IMR-90 (cell line): ENCODE measurements around the gene MYO1D. TPM values are rescaled to one million over a fixed set of nuclear protein-coding genes. Genes with fewer than 3 reads are reported as not detected.
A peak's percentile ranks its signal among the peaks of the same experiment; 100 is the strongest.

Experiments used
- ATAC-seq: fragments of 200-7000 bp; cut with Tn5 transposase; 2 replicates; pipeline ENCODE4 v1.9.1; 2020; ENCODE audit warnings: low read depth, mild to moderate bottlenecking, moderate library complexity
- BruUV-seq: library from RNA; stranded (reverse); fragments of 400-500 nt; replicated peaks from 2 replicates; lab custom pipeline; 2021; lab: Mats Ljungman, UMichigan
- CTCF ChIA-PET: fragments of 300-600 bp; formaldehyde crosslinking; extraction: SDS; loops from one replicate; lab custom pipeline; 2021; ENCODE audit warnings: antibody characterized with exemption; lab: Yijun Ruan, JAX
- POLR2A ChIA-PET: fragments of 300-600 bp; sonication (Branson Sonifier 250); formaldehyde crosslinking; loops from one replicate; lab custom pipeline; 2022; ENCODE audit warnings: antibody characterized with exemption; ENCODE audit not compliant: unreplicated experiment; lab: Charles Lee
- DNase-seq: peaks from one replicate; pipeline ENCODE4 v3.0.0; 2013
- H2AFZ ChIP-seq: replicated peaks from 2 replicates; pipeline ENCODE3; 2013; ENCODE audit warnings: low read length, mild to moderate bottlenecking; ENCODE audit not compliant: poor library complexity
- H2AK5ac ChIP-seq: 2 replicates; pipeline ENCODE4 v1.6.1; 2013; ENCODE audit warnings: low read depth, low read length, inconsistent platforms
- H2AK9ac ChIP-seq: replicated peaks from 2 replicates; pipeline ENCODE3; 2013; ENCODE audit warnings: mild to moderate bottlenecking, low read depth, low read length, moderate library complexity; ENCODE audit not compliant: poor library complexity
- H2BK120ac ChIP-seq: 2 replicates; pipeline ENCODE4 v1.6.1; 2013; ENCODE audit warnings: low read depth, low read length, inconsistent platforms
- H2BK15ac ChIP-seq: 3 replicates; pipeline ENCODE4 v1.6.1; 2013; ENCODE audit warnings: low read depth, low read length, inconsistent platforms
- H2BK20ac ChIP-seq: 2 replicates; pipeline ENCODE4 v1.6.1; 2013; ENCODE audit warnings: low read depth, mild to moderate bottlenecking, inconsistent platforms, low read length, moderate library complexity
- H2BK5ac ChIP-seq: 2 replicates; pipeline ENCODE4 v1.6.1; 2013; ENCODE audit warnings: mild to moderate bottlenecking, low read depth, low read length, inconsistent platforms; ENCODE audit not compliant: poor library complexity, severe bottlenecking
- H3K14ac ChIP-seq: replicated peaks from 2 replicates; pipeline ENCODE4 v1.6.1; 2013; ENCODE audit warnings: low read depth, low read length, inconsistent platforms
- H3K18ac ChIP-seq: 2 replicates; pipeline ENCODE4 v1.6.1; 2013; ENCODE audit warnings: low read depth, low read length, control low read depth
- H3K23ac ChIP-seq: 2 replicates; pipeline ENCODE4 v1.6.1; 2013; ENCODE audit warnings: low read depth, low read length, inconsistent platforms
- H3K27ac ChIP-seq: 2 replicates; pipeline ENCODE4 v1.5.1; 2013; ENCODE audit warnings: mild to moderate bottlenecking, control low read depth, low read length; ENCODE audit not compliant: insufficient read depth
- H3K27me3 ChIP-seq: 2 replicates; pipeline ENCODE4 v1.6.1; 2013; ENCODE audit warnings: low read length; ENCODE audit not compliant: control insufficient read depth, insufficient read depth
- H3K36me3 ChIP-seq: 2 replicates; pipeline ENCODE4 v1.6.1; 2013; ENCODE audit warnings: low read length, mixed read lengths; ENCODE audit not compliant: control insufficient read depth, insufficient read depth
- H3K4ac ChIP-seq: 2 replicates; pipeline ENCODE4 v1.6.1; 2013; ENCODE audit warnings: low read depth, low read length, inconsistent platforms
- H3K4me1 ChIP-seq: 2 replicates; pipeline ENCODE4 v1.6.1; 2013; ENCODE audit warnings: low read length, mixed read lengths; ENCODE audit not compliant: control insufficient read depth, insufficient read depth
- H3K4me2 ChIP-seq: 2 replicates; pipeline ENCODE4 v1.6.1; 2013; ENCODE audit warnings: low read depth, mild to moderate bottlenecking, control low read depth, low read length, moderate library complexity
- H3K4me3 ChIP-seq: 2 replicates; pipeline ENCODE4 v1.5.1; 2013; ENCODE audit warnings: low read depth, mild to moderate bottlenecking, control low read depth, low read length, moderate library complexity; ENCODE audit not compliant: insufficient read depth
- H3K56ac ChIP-seq: 2 replicates; pipeline ENCODE4 v1.6.1; 2013; ENCODE audit warnings: low read length, inconsistent platforms; ENCODE audit not compliant: insufficient read depth; ENCODE audit errors: extremely low read depth
- H3K79me1 ChIP-seq, 2 experiments: 2 replicates each; pipeline ENCODE4 v1.6.1; 2013; ENCODE audit warnings: low read length in 2 of 2, inconsistent platforms in 1 of 2, low read depth in 1 of 2
- H3K9ac ChIP-seq: 2 replicates; pipeline ENCODE4 v1.6.1; 2013; ENCODE audit warnings: low read depth, low read length, control low read depth
- H3K9me1 ChIP-seq: 2 replicates; pipeline ENCODE4 v1.6.1; 2013; ENCODE audit warnings: low read length, inconsistent platforms; ENCODE audit not compliant: insufficient read depth
- H3K9me3 ChIP-seq: 2 replicates; pipeline ENCODE4 v1.6.1; 2013; ENCODE audit warnings: low read length; ENCODE audit not compliant: control insufficient read depth, insufficient read depth
- H4K20me1 ChIP-seq: 2 replicates; pipeline ENCODE4 v1.6.1; 2013; ENCODE audit warnings: low read length, inconsistent platforms; ENCODE audit not compliant: insufficient read depth
- H4K5ac ChIP-seq: 2 replicates; pipeline ENCODE4 v1.6.1; 2013; ENCODE audit warnings: mild to moderate bottlenecking, low read depth, low read length, control low read depth
- H4K8ac ChIP-seq, 2 experiments: 2 replicates each; pipeline ENCODE4 v1.6.1; 2013; ENCODE audit warnings: low read depth in 2 of 2, low read length in 2 of 2, control low read depth in 1 of 2, inconsistent platforms in 1 of 2
- H4K91ac ChIP-seq: 2 replicates; pipeline ENCODE4 v1.6.1; 2013; ENCODE audit warnings: low read depth, low read length, inconsistent platforms; ENCODE audit not compliant: insufficient read depth
- BHLHE40 ChIP-seq: fragments of 150-350 bp; IDR thresholded peaks from 2 replicates; pipeline ENCODE4 v1.6.1; 2016; ENCODE audit warnings: mild to moderate bottlenecking, low read depth, low read length
- CTCF ChIP-seq: conservative IDR thresholded peaks from 2 replicates; pipeline ENCODE4 v1.5.1; 2012; ENCODE audit warnings: mild to moderate bottlenecking, low read depth, low read length, improper control_type of control experiment
- MAFK ChIP-seq: IDR thresholded peaks from 2 replicates; pipeline ENCODE4 v1.6.1; 2012; ENCODE audit warnings: low read depth, low read length, improper control_type of control experiment
- MAZ ChIP-seq: IDR thresholded peaks from 2 replicates; pipeline ENCODE4 v1.6.1; 2012; ENCODE audit warnings: low read depth, mild to moderate bottlenecking, low read length, improper control_type of control experiment, moderate library complexity, borderline replicate concordance
- POLR2A ChIP-seq: IDR thresholded peaks from 2 replicates; pipeline ENCODE4 v1.6.1; 2012; ENCODE audit warnings: mild to moderate bottlenecking, low read depth, low read length
- RCOR1 ChIP-seq: IDR thresholded peaks from 2 replicates; pipeline ENCODE4 v1.6.1; 2012; ENCODE audit warnings: mild to moderate bottlenecking, low read length, improper control_type of control experiment; ENCODE audit not compliant: insufficient replicate concordance
- RFX5 ChIP-seq: IDR thresholded peaks from 2 replicates; pipeline ENCODE4 v1.8.0; 2012; ENCODE audit warnings: low read depth, mild to moderate bottlenecking, low read length, moderate library complexity
- SMC3 ChIP-seq: fragments of 150-350 bp; IDR thresholded peaks from 2 replicates; pipeline ENCODE4 v1.6.1; 2016; ENCODE audit warnings: low read depth, mild to moderate bottlenecking, antibody characterized with exemption, low read length, moderate library complexity
- WGBS, 2 experiments: methylation state at CpG; one replicate each; pipeline versions ENCODE4 v1.1.5 to v1.1.7; 2013; ENCODE audit warnings: missing lambda C conversion rate in 2 of 2; ENCODE audit not compliant: insufficient read length in 1 of 2; ENCODE audit errors: extremely low coverage in 2 of 2; 5-methylcytosine and 5-hydroxymethylcytosine counted together
- dilution Hi-C: fragments of 300-500 bp; cut with HindIII; formaldehyde crosslinking; loops from one replicate; pipeline ENCODE4 v1.14.3; 2018; ENCODE audit warnings: low sequenced_read_pairs; ENCODE audit not compliant: unreplicated experiment
- in situ Hi-C: fragments of 300-500 bp; cut with MboI; formaldehyde crosslinking; loops from 3 replicates; pipeline ENCODE4 v1.14.3; 2019; ENCODE audit warnings: low sequenced_read_pairs, inconsistent platforms, mixed read lengths
- intact Hi-C: fragments of 100-400 bp; cut with micrococcal nuclease; formaldehyde crosslinking; loops from 2 replicates; pipeline ENCODE4 v1.10.0; 2022
- polyA plus RNA-seq, 3 experiments: library from polyadenylated mRNA; depleted of rRNA; stranded (reverse); fragments of >200 nt; gene quantifications; 2 replicates each; pipeline ENCODE4 v1.2.3, GENCODE V29; 2012; ENCODE audit warnings: low replicate concordance in 1 of 3
- total RNA-seq: library from RNA; depleted of rRNA; stranded (reverse); fragments of >200 nt; gene quantifications from 2 replicates; pipeline ENCODE4 v1.2.3, GENCODE V29; 2012

The MYO1D gene
- total and polyA plus RNA-seq, 2 of the 4 experiments (the other 2 are of a cell fraction), result 0.63 to 0.90 TPM

GRCh38 chr17:32461853-32462617, 414.9 kb downstream of the MYO1D start:
- Histone ChIP-seq H3K9ac (no peak overlapping the region), H3K27me3 (no peaks in the 10 kb centered on the region), H2AK9ac (no peak overlapping the region), H3K9me1 (no peaks in the 10 kb centered on the region), H2BK15ac (no peak overlapping the region), H3K4ac (no peak overlapping the region), H3K56ac (no peak overlapping the region), H3K27ac (no peak overlapping the region), H4K20me1 (peaks cover 34% of the 10 kb centered on the region), H3K4me3 (no peak overlapping the region), H2AK5ac (no peak overlapping the region), H2BK120ac (no peak overlapping the region), H3K23ac (no peak overlapping the region), H3K18ac (no peak overlapping the region), H4K91ac (no peak overlapping the region), H4K8ac (no peak overlapping the region), H3K14ac (no peak overlapping the region), H3K36me3 (peaks cover 37% of the 10 kb centered on the region), H3K79me1 (peaks cover 36 to 38% of the 10 kb centered on the region in 2 experiments), H4K5ac (no peak overlapping the region), H3K4me2 (no peak overlapping the region), H3K4me1 (peaks cover 1% of the 10 kb centered on the region; the same call in 1 of the 2 replicates), H2BK5ac (no peak overlapping the region), H2AFZ (no peak overlapping the region), H3K9me3 (no peaks in the 10 kb centered on the region), H2BK20ac (no peak overlapping the region)
- CTCF ChIA-PET, result interaction anchor here (0.5 to 1.9 kb wide), 10 partner anchors 8 to 513 kb away, joined by 3 to 10 read pairs (median 3); partner anchors contain the start of gene PSMD11
- dilution Hi-C loops, result no loop called here
- TF ChIP-seq SMC3, result peak; percentile 40
- TF ChIP-seq MAZ, result no peak
- TF ChIP-seq POLR2A, result no peak
- TF ChIP-seq RFX5, result no peak
- TF ChIP-seq MAFK, result no peak
- no peak for TF ChIP-seq RCOR1
- TF ChIP-seq BHLHE40, result no peak
- TF ChIP-seq CTCF, result peak; percentile 56
- ATAC-seq, result peak; percentile 82
- POLR2A ChIA-PET, result no interaction called here
- DNase-seq, result peak; percentile 52
- in situ Hi-C loops, result no loop called here
- intact Hi-C loops, result loop anchor here (1.0 kb wide), 1 partner anchor 293 kb away; no protein-coding TSS in a partner anchor
- BruUV-seq, result no TSS peak
- WGBS, 2 experiments, result no CpG with 5 or more reads among the region's 1 CpG
